Sigmoid colon (tissue), 4 donors: Measurements from ENCODE around the gene IL22RA2.

Source experiments
- CTCF ChIP-seq, 4 experiments: fragments of 450-650 bp in 3 of 4; fragments of 200-600 bp in 1 of 4; IDR thresholded peaks; one replicate each; pipeline ENCODE4 v1.5.1; 2016 to 2019; ENCODE audit warnings: antibody characterized with exemption in 4 of 4, mild to moderate bottlenecking in 3 of 4, moderate library complexity in 2 of 4
- EP300 ChIP-seq, 4 donors: sonication (generic); formaldehyde crosslinking; IDR thresholded peaks; one replicate each; pipeline ENCODE4 v1.6.1; 2017; ENCODE audit warnings: antibody characterized with exemption in 4 of 4
- POLR2A ChIP-seq, 2 donors: fragments of 450-650 bp; IDR thresholded peaks; one replicate each; pipeline ENCODE4 v1.6.1; 2016; ENCODE audit warnings: antibody characterized with exemption in 2 of 2, mild to moderate bottlenecking in 2 of 2, moderate library complexity in 2 of 2
- POLR2AphosphoS5 ChIP-seq, 4 donors: sonication (generic); formaldehyde crosslinking; IDR thresholded peaks; one replicate each; pipeline ENCODE4 v1.6.1; 2017; ENCODE audit warnings: antibody characterized with exemption in 4 of 4

DNA sequence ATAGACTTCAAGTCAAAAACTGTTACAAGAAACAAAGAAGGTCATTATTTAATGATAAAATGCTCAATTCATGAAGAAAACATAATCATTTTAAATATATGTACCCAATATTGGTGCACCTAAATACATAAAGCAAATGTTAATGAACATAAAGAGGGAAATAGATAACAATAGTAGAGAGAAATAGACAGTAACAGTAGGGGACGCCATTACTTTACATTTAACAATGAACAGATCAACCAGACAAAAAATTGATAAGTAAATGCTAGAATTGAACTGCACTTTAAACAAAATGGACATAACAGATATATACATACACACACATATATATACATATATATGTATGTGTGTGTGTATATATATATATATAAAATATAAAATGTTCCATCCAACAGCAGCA, 37.4 kb downstream of the IL22RA2 start:
- TF ChIP-seq CTCF (IDR thresholded peaks at IDR 0.05) (no peak), EP300 (IDR thresholded peaks at IDR 0.05) (no peak), POLR2AphosphoS5 (IDR thresholded peaks at IDR 0.05) (no peak), POLR2A (IDR thresholded peaks at IDR 0.05) (no peak)
